ACHN (cell line): Measurements from ENCODE around the gene TRIM62.

Experiments used
- DNase-seq: peaks from one replicate; pipeline ENCODE4 v3.0.0-alpha.2; 2015
- in situ Hi-C: cut with HindIII; loops from 2 replicates; pipeline ENCODE4 v1.10.0; 2017; ENCODE audit warnings: low sequenced_read_pairs, low pct_ligation_motif_present, low pct_unique_long_range_greater_than_20kb

Gene TRIM62

GRCh38 chr1:33165209-33165608, 16.6 kb downstream of the TRIM62 start:
- in situ Hi-C loops, result no loop called here
- no peak for DNase-seq

GRCh38 chr1:33163621-33164519, 18.0 kb downstream of the TRIM62 start:
- no peak for DNase-seq
- in situ Hi-C loops, result no loop called here

DNA sequence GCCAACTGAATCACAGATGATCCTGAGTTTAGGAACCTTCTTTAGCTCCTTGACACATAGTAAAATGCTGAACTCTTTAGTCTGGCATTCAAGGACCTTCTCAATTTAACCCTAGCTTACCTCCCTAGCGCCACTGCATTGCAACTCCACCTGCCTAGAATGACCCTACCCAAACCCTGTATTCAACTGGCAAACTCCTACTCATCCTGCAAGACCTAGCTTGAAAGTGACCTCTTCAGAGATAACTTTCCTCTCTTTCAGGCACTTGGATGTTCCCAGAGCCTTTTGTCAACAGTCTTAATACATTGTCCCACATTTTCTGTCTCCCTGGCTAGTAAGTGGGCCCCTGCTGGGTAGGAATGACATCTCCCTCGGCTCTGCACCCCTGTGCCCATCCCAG, 19.7 kb downstream of the TRIM62 start:
- DNase-seq, result no peak
- in situ Hi-C loops, result no loop called here

GRCh38 chr1:33161061-33161681, 20.7 kb downstream of the TRIM62 start:
- in situ Hi-C loops, result no loop called here

GRCh38 chr1:33159577-33159976, 22.3 kb downstream of the TRIM62 start:
- in situ Hi-C loops, result no loop called here
- no peak for DNase-seq

More at GRCh38 chr1:33161061-33161681, 20.7 kb downstream of the TRIM62 start:
- no peak for DNase-seq

GRCh38 chr1:33158366-33158765, 23.5 kb downstream of the TRIM62 start:
- in situ Hi-C loops, result no loop called here
- DNase-seq, result no peak

DNA sequence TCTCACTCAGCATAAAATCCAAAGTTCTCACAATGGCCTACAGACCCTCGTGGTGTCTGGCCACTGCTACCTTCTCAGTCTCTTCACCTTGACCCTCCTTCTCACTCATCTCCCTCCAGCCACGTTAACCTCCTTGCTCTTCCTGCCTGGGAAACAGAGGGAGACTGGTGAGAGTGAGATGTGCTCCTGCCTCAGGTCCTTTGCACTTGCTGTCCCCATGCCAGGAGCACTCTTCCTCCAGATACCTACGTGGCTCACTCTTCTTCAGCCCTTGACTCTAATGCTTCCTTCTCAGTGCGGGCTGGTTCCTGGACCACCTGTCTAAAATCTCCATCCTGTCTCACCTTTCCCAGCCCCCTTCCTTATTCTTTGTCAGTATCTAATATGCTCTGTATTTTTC, 24.7 kb downstream of the TRIM62 start:
- in situ Hi-C loops, result no loop called here
- no peak for DNase-seq

GRCh38 chr1:33155877-33156538, 25.8 kb downstream of the TRIM62 start:
- in situ Hi-C loops, result no loop called here
- no peak for DNase-seq

DNA sequence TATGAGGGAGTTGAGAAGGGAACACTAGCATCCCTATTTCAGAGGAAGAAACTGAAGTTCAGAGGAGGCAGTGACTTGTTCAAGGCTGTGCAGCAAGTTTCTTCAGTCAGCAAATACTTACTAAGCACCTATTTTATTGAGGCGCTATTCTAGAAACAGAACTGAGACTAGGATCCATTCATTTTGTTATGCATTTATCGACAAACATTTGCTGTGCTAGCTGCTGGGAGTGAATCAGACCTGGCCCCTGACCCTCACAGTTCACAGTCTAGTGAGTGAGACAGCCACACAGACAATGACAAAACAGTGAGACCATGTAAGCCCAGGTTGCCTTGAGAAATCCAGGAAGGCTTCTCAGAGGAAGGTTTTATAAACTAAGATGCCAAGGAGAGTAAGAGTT, 28.2 kb downstream of the TRIM62 start:
- no peak for DNase-seq
- in situ Hi-C loops, result no loop called here

DNA sequence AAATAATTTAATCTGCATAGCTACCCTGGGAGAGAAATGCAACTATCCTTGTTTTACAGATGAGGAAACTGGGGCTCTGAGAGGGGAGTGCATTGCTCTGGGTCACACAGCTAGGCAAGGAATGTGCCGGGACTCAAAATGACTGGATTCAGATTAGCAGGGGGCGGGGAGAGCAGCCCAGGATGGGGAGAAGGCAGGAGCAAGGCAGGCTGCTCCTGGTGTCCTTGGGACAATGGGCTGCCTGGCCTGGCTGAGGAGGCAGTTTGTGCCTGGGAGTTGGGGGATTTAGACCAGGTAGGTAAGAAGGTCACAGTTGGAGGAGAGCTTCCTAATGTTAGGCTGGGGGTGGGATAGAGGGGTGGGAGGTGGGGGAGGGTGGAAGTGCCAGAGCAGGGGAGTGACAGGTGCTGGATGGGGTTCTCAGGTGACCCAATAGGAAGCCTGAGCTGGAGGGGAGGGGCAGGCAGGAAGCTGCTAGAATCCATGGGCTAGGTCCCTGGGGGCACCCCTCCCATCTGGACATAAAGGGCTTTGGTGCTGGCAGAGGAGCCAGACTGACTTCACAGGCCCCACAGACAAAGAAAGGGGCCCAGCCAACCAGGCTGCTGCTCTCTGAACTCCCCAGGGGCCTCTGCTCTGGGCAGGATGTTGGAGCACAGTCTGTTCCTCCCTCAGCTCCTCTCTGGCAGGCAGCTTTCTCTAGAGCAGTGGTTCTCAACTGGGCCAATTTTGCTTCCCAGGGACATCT, 29.0 kb downstream of the TRIM62 start:
- in situ Hi-C loops, result no loop called here

DNA sequence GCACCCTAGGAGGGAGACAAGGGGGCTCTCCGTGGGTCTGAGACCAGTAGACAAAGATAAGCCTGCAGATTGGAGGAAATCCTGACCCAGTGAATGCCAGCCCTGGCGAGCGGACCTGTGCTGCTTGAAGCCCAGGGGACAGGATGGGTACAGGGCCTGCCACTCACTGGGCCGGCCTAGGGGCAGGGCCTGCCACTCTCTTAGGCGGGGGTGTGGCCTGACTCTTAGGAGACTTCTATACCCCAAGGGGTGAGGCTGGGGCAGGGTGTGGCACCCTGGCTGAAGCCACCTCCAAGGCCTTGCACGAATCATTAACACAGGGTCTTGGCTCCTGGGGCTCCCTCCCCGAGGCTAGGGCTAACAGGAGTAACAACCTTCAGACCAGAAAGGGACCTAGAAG, 30.7 kb downstream of the TRIM62 start:
- DNase-seq, result no peak
- in situ Hi-C loops, result no loop called here

More for the DNA sequence above, 29.0 kb downstream of the TRIM62 start:
- no peak for DNase-seq

- no peak for DNase-seq
- in situ Hi-C loops, result no loop called here
Observed at GRCh38 chr1:33150522-33150921, 31.3 kb downstream of the TRIM62 start.

- in situ Hi-C loops, result no loop called here
- no peak for DNase-seq
Observed at GRCh38 chr1:33149453-33150190, 32.2 kb downstream of the TRIM62 start.

DNA sequence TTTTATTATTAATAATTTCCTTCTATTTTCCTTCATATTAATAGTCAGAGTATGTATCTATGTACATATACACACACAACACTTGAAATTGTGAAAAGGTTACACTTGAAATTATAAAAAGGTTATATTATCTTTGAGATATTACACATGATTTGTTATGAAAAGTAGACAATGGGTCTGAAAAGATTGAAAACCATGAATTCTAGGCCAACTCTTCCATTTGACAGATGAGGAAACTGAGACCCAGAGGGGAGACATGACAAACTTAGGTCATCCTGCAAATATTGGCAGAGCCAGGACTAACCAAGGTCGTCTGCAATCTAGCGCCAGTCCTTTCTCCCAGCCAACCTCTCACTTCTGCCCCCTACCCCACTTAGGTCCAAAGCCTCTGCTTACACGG, 33.2 kb downstream of the TRIM62 start:
- in situ Hi-C loops, result no loop called here
- no peak for DNase-seq

- DNase-seq, result peak; percentile 48
- in situ Hi-C loops, result no loop called here
Observed at GRCh38 chr1:33147997-33148314, 33.9 kb downstream of the TRIM62 start.

GRCh38 chr1:33147275-33147996, 34.4 kb downstream of the TRIM62 start:
- in situ Hi-C loops, result no loop called here
- DNase-seq, result no peak

DNA sequence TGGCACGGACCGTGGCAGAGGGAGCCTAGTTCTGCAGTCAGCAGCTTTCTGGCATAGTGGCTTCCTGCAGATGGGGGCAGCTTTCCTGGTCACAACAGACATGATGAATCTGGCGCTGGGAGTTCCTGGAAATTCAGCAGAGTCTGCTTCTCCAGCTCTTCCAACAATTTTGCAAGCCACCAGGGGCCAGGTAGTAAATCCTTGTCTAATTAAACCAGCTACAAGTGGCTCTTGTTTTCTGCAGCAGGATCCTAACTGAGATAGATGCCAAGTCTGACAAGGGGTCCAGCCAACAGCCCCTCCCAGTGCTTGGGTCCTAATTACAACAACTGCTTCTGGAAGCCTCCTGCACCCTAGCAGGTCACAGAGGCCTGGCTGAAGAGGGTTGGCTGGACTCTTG, 35.8 kb downstream of the TRIM62 start:
- no peak for DNase-seq
- in situ Hi-C loops, result no loop called here

DNA sequence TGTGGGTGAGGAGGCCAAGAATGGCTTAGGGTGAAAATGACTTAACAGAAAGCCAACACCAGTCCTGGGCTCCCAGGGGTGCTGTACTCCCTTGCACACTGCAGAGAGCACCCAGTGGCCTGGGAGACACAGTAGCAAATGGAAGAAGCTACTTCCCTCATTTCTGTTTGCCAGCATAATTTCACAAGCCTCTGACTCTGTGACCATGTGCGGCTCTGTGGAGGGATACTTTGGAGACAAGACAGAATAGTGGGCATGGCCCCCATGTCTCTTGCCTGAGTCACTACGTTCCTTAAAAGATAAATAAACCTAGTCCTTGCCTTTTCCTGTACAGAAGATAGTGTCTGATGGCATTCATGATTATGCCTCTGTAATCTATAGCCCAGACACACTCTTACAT, 38.1 kb downstream of the TRIM62 start:
- in situ Hi-C loops, result no loop called here
- DNase-seq, result no peak
